GM21737 (cell line): ENCODE results near the gene PARD3.
"Not testable (repeated sequence)": the region's sequence is repeated elsewhere in the genome, so short reads cannot be mapped to it uniquely, and the experiment has no call there.

Source experiments
- ATAC-seq: cut with Tn5 transposase; IDR thresholded peaks from one replicate; pipeline ENCODE4 v1.9.1; 2021; ENCODE audit warnings: mild to moderate bottlenecking, moderate library complexity; ENCODE audit not compliant: unreplicated experiment

Gene PARD3

GRCh38 chr10:34655286-34656170 is 159.6 kb downstream of the PARD3 start:
- ATAC-seq: no peak

GRCh38 chr10:34654211-34654610 is 160.9 kb downstream of the PARD3 start:
- ATAC-seq: no peak

GRCh38 chr10:34653530-34653929 is 161.6 kb downstream of the PARD3 start:
- no peak for ATAC-seq

- no peak for ATAC-seq
Measured at GRCh38 chr10:34651416-34652195, 163.5 kb downstream of the PARD3 start.

- no peak for ATAC-seq
Measured at GRCh38 chr10:34650156-34650555, 164.9 kb downstream of the PARD3 start.

- ATAC-seq: no peak
Measured at GRCh38 chr10:34649385-34649784, 165.7 kb downstream of the PARD3 start.

GRCh38 chr10:34648919-34649318 is 166.2 kb downstream of the PARD3 start:
- ATAC-seq: no peak

- ATAC-seq: no peak
Measured at GRCh38 chr10:34647875-34648865, 166.9 kb downstream of the PARD3 start.

- ATAC-seq: no peak
Measured at GRCh38 chr10:34647160-34647559, 167.9 kb downstream of the PARD3 start.

- no peak for ATAC-seq
Measured at GRCh38 chr10:34646331-34646730, 168.8 kb downstream of the PARD3 start.

GRCh38 chr10:34644815-34645214 is 170.3 kb downstream of the PARD3 start:
- not testable (repeated sequence) for ATAC-seq

- no peak for ATAC-seq
Measured at GRCh38 chr10:34644224-34644623, 170.9 kb downstream of the PARD3 start.

GRCh38 chr10:34643620-34644019 is 171.5 kb downstream of the PARD3 start:
- no peak for ATAC-seq

GRCh38 chr10:34641913-34642558 is 173.1 kb downstream of the PARD3 start:
- ATAC-seq: no peak

- no peak for ATAC-seq
Measured at GRCh38 chr10:34641147-34641912, 173.8 kb downstream of the PARD3 start.

GRCh38 chr10:34638406-34639054 is 176.6 kb downstream of the PARD3 start:
- peak; percentile 39 for ATAC-seq

- ATAC-seq: peak; percentile 84
Measured at GRCh38 chr10:34637418-34637911, 177.6 kb downstream of the PARD3 start.

GRCh38 chr10:34635111-34635510 is 180.0 kb downstream of the PARD3 start:
- no peak for ATAC-seq

GRCh38 chr10:34633374-34633773 is 181.7 kb downstream of the PARD3 start:
- no peak for ATAC-seq
